HepG2 (cell line): ENCODE results near the gene CFL1. TPM values are rescaled to one million over a fixed set of nuclear protein-coding genes. Genes with fewer than 3 reads are reported as not detected.

ENCODE experiments used
- CCDC6 ChIP-seq: sonication (generic); formaldehyde crosslinking; IDR thresholded peaks from 2 replicates; pipeline ENCODE4 v1.8.1; 2022; ENCODE audit warnings: mild to moderate bottlenecking, missing genetic modification reagents, moderate library complexity
- CSRNP2 ChIP-seq: sonication (generic); formaldehyde crosslinking; conservative IDR thresholded peaks from 2 replicates; pipeline ENCODE4 v1.8.0; 2022; ENCODE audit warnings: low read depth, missing genetic modification reagents
- GABPA ChIP-seq, 2 experiments: IDR thresholded peaks; 2 replicates each; pipeline ENCODE4 v1.6.1; 2011 to 2016; ENCODE audit warnings: low read depth in 2 of 2, low read length in 1 of 2, missing biosample characterization in 1 of 2, missing genetic modification characterization in 1 of 2
- HDAC2 ChIP-seq: sonication (generic); formaldehyde crosslinking; IDR thresholded peaks from 2 replicates; pipeline ENCODE4 v1.4.0; 2020; ENCODE audit warnings: missing genetic modification reagents
- KDM5B ChIP-seq: sonication (generic); formaldehyde crosslinking; IDR thresholded peaks from 2 replicates; pipeline ENCODE4 v1.4.0; 2020; ENCODE audit warnings: missing genetic modification reagents, mild to moderate bottlenecking, borderline replicate concordance
- MED1 ChIP-seq: sonication (generic); formaldehyde crosslinking; IDR thresholded peaks from 2 replicates; pipeline ENCODE4 v1.4.0; 2020; ENCODE audit warnings: missing genetic modification reagents
- SOX6 ChIP-seq, 2 experiments: fragments of 450-650 bp in 1 of 2; sonication (generic) in 1 of 2; formaldehyde crosslinking in 1 of 2; IDR thresholded peaks; 2 replicates each; pipeline versions ENCODE4 v1.4.0 to v1.6.1; 2017 to 2020; ENCODE audit warnings: antibody characterized with exemption in 1 of 2, mild to moderate bottlenecking in 1 of 2, missing genetic modification reagents in 1 of 2
- TBX2 ChIP-seq: sonication (generic); formaldehyde crosslinking; IDR thresholded peaks from 2 replicates; pipeline ENCODE4 v1.5.0; 2020; ENCODE audit warnings: missing genetic modification reagents, mild to moderate bottlenecking, borderline replicate concordance
- TFAP4 ChIP-seq: sonication (generic); IDR thresholded peaks from 2 replicates; pipeline ENCODE4 v1.6.1; 2016; ENCODE audit warnings: low read depth, borderline replicate concordance
- UBTF ChIP-seq: sonication (generic); formaldehyde crosslinking; IDR thresholded peaks from 2 replicates; pipeline ENCODE4 v1.4.0; 2020; ENCODE audit warnings: mild to moderate bottlenecking, missing genetic modification reagents
- USF2 ChIP-seq, 2 experiments: sonication (generic) in 1 of 2; formaldehyde crosslinking in 1 of 2; IDR thresholded peaks; 2 replicates each; pipeline versions ENCODE4 v1.5.1 to v1.6.1; 2011 to 2020; ENCODE audit warnings: borderline replicate concordance in 1 of 2, low read depth in 1 of 2, low read length in 1 of 2, mild to moderate bottlenecking in 1 of 2, missing genetic modification reagents in 1 of 2, moderate library complexity in 1 of 2
- XRCC5 ChIP-seq: fragments of 200-400 bp; formaldehyde crosslinking; optimal IDR thresholded peaks from 2 replicates; pipeline ENCODE3; 2017; ENCODE audit warnings: mild to moderate bottlenecking, low read length
- ZFP90 ChIP-seq: sonication (generic); formaldehyde crosslinking; IDR thresholded peaks from 2 replicates; pipeline ENCODE4 v1.8.0; 2022; ENCODE audit warnings: missing genetic modification reagents, mild to moderate bottlenecking, inconsistent platforms, borderline replicate concordance
- ZNF253 ChIP-seq: sonication (generic); formaldehyde crosslinking; IDR thresholded peaks from 2 replicates; pipeline ENCODE4 v1.8.0; 2022; ENCODE audit warnings: mild to moderate bottlenecking, missing genetic modification reagents, borderline replicate concordance
- ZNF546 ChIP-seq: sonication (generic); formaldehyde crosslinking; conservative IDR thresholded peaks from 2 replicates; pipeline ENCODE4 v1.8.1; 2023; ENCODE audit warnings: mild to moderate bottlenecking, missing genetic modification reagents
- ZNF547 ChIP-seq: sonication (generic); formaldehyde crosslinking; IDR thresholded peaks from 2 replicates; pipeline ENCODE4 v1.5.1; 2020; ENCODE audit warnings: mild to moderate bottlenecking, missing genetic modification reagents
- ZNF605 ChIP-seq: sonication (generic); formaldehyde crosslinking; IDR thresholded peaks from 2 replicates; pipeline ENCODE4 v1.8.0; 2022; ENCODE audit warnings: mild to moderate bottlenecking, missing genetic modification reagents
- ZNF724P ChIP-seq: sonication (generic); formaldehyde crosslinking; IDR thresholded peaks from 2 replicates; pipeline ENCODE4 v1.8.0; 2022; ENCODE audit warnings: missing genetic modification reagents, borderline replicate concordance
- ZNF746 ChIP-seq: sonication (generic); formaldehyde crosslinking; IDR thresholded peaks from 2 replicates; pipeline ENCODE4 v1.8.0; 2022; ENCODE audit warnings: mild to moderate bottlenecking, missing genetic modification reagents
- ZNF788 ChIP-seq: sonication (generic); formaldehyde crosslinking; IDR thresholded peaks from 2 replicates; pipeline ENCODE4 v1.5.0; 2020; ENCODE audit warnings: mild to moderate bottlenecking, missing genetic modification reagents, borderline replicate concordance
- ZNF850 ChIP-seq: sonication (generic); formaldehyde crosslinking; conservative IDR thresholded peaks from 2 replicates; pipeline ENCODE4 v1.9.0; 2021; ENCODE audit warnings: mild to moderate bottlenecking, missing genetic modification reagents
- polyA plus RNA-seq, 8 experiments: library from polyadenylated mRNA; depleted of rRNA in 3 of 8; stranded (reverse) in 7 of 8; unstranded in 1 of 8; fragments of >200 nt; fragmentation: Illumina TruSeq in 4 of 8; extraction: Trizol in 4 of 8; gene quantifications; 2 replicates each; pipeline versions ENCODE4 v1.2.1 to v1.2.3, GENCODE V29; 2011 to 2016; ENCODE audit warnings: low read depth in 4 of 8, missing spikeins in 1 of 8, mixed read lengths in 1 of 8; ENCODE audit not compliant: insufficient read depth in 1 of 8
- total RNA-seq, 5 experiments: library from RNA; depleted of rRNA; stranded (reverse); fragments of >200 nt; fragmentation: Illumina TruSeq; extraction: Trizol; gene quantifications; 2 replicates each; pipeline ENCODE4 v1.2.3, GENCODE V29; 2016; ENCODE audit warnings: low read depth in 1 of 5

The CFL1 gene
- total and polyA plus RNA-seq, 2 of the 13 experiments (the other 11 are each of a cell fraction or from before 2014, with no cell fraction given): 379 to 383 TPM

GRCh38 chr11:65873318-65874156, 15.6 kb upstream of the CFL1 start (continued):
- TF ChIP-seq USF2 (IDR thresholded peaks at IDR 0.05; ENCODE audit: low read depth, low read length) (peak; percentile 69), USF2 (CRISPR knock-in tag; IDR thresholded peaks at IDR 0.05; ENCODE audit: borderline replicate concordance) (peak; percentile 94), TFAP4 (peak; percentile 67; the same call in 1 of the 2 replicates), XRCC5 (peak; percentile 62), ZNF253 (CRISPR knock-in tag) (no peak), ZNF724P (CRISPR knock-in tag) (no peak), HDAC2 (CRISPR knock-in tag) (peak; percentile 66; the same call in 1 of the 2 replicates), GABPA (IDR thresholded peaks at IDR 0.05; ENCODE audit: low read depth, low read length) (peak; percentile 47; the same call in 1 of the 2 replicates), GABPA (CRISPR knock-in tag; IDR thresholded peaks at IDR 0.05; ENCODE audit: low read depth) (peak; percentile 72), SOX6 (IDR thresholded peaks at IDR 0.05) (no peak), SOX6 (CRISPR knock-in tag; IDR thresholded peaks at IDR 0.05) (peak; percentile 77), CCDC6 (no peak), ZNF850 (CRISPR knock-in tag) (peak; percentile 94), ZNF546 (CRISPR knock-in tag) (no peak), ZFP90 (CRISPR knock-in tag) (no peak), MED1 (peak; percentile 44), ZNF788 (CRISPR knock-in tag) (peak; percentile 84; the same call in 1 of the 2 replicates), CSRNP2 (CRISPR knock-in tag) (no peak), ZNF605 (CRISPR knock-in tag) (peak; percentile 27; the same call in 1 of the 2 replicates), UBTF (CRISPR knock-in tag) (0 out of 2 replicates have a peak, but pooled peaks have one; percentile 11), TBX2 (CRISPR knock-in tag) (peak; percentile 74), ZNF746 (CRISPR knock-in tag) (peak; percentile 68; the same call in 1 of the 2 replicates), ZNF547 (CRISPR knock-in tag) (no peak), KDM5B (CRISPR knock-in tag) (peak; percentile 83)
